Hematopoietic multipotent progenitor cell treated with erythropoietin and hydrocortisone succinate and interleukin-3 and kit ligand, for 6 days (in vitro differentiated cells): ENCODE results near the gene TTC9.
"Not testable (repeated sequence)": the region's sequence is repeated elsewhere in the genome, so short reads cannot be mapped to it uniquely, and the experiment has no call there.

Experiments used
- DNase-seq: peaks from one replicate; pipeline ENCODE4 v3.0.0-alpha.2; 2015

TTC9 gene

DNA sequence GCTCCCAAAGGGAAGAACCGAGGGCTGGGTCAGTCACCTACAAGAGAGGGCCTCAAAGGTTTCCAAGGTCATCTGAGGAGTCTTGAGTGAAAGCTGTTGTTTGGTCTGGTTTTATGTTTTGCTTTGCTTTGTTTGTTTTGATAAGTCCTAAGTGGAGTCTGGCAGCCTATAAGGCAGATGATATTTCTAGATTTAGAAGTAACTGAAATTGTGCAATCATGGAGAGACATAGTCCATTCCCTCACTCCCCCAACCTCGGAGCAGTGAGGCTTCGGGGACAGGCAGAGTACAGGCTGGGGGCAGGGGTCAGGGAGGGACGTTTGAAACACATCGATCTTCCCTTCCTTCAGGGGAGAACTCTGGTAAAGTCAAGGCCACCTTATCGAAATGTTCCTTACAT, 42.3 kb downstream of the TTC9 start:
- no peak for DNase-seq

DNA sequence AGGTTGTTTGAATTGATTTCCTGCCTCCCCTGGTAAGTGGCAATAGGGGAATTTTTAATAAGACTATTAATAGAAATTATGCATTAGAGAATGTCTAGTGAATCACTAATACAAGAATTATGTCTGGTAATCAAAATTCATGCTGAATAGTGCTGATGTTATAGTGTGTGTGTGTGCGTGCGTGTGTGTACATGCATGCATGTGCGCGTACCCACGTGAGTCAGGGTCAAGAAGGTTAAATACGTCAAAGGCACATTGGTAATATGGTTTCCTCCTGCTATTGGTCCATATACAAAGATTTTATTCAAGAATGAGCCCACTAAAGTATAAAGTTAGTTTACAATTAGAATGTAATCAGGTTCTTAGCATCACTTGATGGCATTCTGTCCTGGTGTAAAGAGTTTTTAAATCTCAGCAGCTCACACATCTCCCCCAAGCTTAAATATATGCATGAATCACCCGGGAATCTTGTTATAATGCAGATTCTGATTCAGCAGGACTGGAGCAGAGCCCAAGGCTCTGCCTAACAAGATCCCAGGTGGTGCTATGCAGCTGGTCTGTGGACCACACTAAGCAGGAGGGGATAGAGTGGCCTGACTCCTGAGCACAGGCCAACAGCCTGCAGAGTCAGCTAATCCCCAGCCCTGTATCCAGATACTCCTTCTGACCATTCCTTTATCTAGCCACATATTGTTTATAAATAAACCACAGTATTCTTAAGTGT, 43.9 kb downstream of the TTC9 start:
- DNase-seq: no peak

DNA sequence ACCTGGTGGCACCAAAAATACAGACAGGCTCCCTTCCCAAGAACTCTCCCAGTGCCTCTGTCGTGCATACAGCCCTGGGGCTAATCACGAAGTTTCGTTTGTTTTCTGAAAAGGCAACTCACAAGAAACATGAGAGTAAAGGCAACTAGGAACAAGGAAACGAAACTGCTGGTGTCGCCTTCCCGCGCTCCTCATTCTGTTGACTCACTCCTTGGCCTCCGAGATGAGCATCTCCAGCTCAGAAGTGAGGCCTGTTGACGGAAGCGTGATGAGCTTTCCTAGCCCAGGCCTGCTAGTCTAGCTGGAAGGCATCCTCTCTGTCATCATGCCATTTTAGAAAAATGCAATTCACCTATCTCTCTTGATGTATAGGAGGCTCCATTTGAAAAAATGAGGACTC, 50.5 kb downstream of the TTC9 start:
- DNase-seq: no peak

DNA sequence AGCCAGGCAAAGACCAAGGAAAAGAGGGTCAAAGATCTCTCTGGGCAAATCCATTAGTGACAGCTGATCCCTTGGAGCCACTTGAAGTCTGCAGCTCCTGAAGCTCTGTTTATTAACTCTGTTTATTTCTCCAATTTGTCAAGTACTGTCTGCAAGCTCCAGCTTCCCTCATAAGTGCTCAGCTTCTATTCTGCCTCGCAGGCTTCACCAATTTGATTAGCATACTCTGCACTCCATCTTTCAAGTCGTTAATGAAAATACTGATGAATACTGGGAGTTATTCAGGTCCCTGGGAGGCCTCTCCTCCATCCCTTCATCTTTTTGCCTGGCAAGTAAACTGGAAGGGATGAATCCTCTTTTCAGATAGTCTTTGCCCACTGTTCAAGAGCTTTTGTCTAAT, 54.3 kb downstream of the TTC9 start:
- no peak for DNase-seq

DNA sequence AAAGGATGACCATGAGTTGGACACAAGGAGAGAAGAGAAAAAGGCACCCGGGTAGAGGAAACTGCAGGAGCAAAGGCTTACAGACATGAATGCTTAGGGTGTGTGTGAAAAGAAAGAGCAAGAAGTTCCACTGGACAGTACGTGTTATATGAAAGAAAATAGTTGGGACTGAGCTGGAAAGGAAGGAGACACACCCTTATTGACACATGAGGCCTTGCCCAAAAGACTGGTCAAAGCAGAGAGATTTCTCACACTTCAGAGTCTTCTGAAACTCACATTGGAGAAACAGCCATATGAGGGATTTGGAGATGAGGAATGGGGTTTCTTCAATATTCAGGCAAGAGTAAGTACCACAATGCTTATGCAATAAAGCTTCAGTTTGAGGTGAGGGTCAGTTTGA, 56.0 kb downstream of the TTC9 start:
- peak; percentile 10 for DNase-seq

DNA sequence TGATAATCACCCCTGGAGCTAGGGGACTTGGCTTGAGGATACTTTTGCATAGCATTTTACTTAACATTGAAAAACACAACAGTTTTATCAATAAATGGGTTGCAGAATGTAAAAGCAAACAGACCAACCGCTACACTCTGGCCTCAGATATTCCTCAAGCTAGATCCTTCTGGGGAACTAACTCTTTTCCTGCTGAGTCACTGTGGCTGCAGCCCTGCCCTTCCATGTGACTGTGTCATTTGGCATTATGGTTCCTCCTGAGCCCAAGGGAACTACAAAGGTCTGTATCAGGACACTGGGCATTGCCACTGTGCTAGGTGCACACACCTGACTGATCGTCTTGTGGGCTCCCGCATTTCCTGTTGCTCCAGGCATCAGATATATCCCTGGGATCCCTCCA, 56.6 kb downstream of the TTC9 start:
- peak; percentile 84 for DNase-seq

DNA sequence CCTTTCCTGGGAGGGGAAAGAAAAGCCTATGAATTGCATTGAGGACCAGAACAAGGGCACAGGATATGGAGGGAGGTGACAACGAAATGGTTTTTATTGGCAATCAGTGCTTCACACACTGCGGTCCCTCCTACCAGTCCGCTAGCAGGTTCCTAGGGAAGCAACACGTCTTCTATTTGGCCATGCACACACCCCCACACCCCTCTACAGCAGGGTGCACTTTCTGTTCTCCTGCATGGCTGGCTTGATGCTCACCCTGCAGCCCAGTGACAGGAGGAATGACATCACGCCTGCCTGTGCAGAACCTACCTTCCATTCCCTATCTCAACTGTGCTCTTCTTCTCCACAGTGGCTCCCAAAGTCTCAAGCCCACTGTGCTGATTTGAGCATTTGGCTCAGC, 57.9 kb downstream of the TTC9 start:
- no peak for DNase-seq

DNA sequence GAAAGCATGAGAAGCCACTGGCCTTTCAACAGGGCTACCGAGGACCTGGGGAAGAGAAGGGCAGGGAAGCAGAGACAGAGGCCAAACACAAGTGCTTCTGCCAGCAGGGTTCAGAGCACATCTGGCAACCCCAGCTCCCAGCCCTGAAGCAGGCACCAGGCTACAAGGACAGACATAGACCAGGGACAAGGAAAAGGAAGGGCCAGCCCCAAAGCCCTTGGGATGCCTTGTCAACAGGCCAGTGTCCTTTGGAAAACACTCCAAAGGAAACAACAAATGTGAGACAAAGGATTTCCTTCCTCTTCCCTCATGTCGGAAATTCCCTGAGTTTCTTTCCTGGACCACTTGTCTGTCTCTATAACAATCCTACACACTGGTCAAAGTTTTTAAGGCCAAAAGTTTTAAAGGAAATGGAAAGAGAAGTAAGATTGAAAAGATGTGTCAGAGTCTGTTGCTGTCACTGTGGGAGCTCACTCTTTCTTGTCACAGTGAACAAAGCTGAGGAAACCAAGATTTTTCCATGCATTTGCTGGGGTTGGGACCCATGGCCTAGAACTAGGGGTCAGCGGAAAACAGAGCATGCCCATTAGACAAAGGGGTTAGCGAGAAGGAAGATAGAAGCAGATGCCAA, 59.4 kb downstream of the TTC9 start:
- DNase-seq: no peak

DNA sequence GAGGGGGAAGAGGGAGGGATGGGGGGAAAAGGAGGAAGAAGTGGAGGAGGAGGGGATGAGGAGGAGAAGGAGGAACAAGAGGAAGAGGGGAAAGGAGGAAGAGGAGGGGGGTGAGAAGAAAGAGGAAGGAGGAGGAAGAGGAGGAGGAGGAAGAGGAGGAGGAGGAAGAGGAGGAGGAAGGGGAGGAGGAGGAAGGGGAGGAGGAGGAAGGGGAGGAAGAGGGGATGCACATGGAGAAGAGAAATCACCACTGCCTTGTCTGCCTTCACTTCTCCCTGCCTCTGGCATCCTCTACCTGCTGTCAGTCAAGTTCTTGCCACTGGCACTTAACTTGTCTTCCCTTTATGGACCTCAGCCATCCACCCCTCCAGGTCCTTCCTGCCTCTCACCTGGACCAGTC, 59.9 kb downstream of the TTC9 start:
- DNase-seq: no peak

DNA sequence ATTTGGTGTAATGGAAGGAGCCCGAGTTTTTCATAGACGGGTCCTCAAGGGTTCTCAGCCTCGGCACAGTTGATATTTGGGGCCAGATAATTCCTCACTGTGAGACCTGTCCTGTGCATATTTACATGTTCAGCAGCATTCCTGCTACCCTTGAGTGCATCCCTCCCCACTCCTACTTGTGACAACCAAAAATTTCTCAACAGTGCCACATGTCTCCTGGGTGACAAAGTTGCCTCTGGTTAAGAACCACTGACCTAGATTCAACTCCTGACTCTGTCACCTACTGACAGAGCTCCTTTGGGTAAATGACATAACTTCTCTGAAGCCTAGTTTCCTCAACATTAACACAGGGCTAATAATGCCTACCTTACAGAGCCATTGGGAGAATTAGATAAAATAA, 60.4 kb downstream of the TTC9 start:
- no peak for DNase-seq

DNA sequence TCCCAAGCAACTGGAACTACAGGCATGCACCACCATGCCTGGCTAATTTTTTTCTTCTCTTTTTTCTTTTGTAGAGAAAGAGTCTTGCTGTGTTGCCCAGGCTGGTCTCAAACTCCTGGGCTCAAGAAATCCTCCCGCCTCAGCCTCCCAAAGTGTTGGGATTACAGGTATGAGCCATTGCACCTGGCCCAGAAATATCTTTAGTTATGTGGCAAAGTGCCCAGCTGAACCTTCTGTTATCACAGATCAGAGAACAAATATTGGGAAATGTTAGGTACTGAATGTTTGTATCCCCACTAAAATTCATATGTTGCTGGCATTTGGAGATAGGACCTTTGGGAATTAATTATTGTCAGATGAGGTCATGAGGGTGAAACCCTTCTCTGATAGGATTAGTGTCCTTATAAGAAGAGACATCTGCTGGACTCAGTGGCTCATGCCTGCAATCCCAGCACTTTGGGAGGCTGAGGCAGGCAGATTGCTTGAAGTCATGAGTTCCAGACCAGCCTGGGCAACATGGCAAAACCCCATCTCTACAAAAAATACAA, 62.0 kb downstream of the TTC9 start:
- not testable (repeated sequence) for DNase-seq

DNA sequence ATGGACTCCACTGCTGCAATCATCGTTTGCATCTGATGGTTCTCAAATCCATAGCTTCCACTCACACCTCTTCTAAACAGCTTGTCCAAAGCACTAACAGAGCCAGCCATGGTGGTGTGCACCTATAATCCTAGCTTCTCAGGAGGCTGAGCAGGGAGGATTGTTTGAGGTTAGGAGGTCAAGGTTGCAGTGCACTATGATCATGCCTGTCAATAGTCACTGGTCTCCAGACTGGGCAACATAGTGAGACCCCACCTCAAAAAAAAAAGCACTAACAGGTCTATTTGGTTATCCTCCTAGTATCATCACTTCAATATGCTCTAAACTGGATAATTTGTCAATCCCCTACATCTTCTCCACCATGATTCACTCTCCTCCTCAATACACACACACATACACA, 63.2 kb downstream of the TTC9 start:
- DNase-seq: no peak

DNA sequence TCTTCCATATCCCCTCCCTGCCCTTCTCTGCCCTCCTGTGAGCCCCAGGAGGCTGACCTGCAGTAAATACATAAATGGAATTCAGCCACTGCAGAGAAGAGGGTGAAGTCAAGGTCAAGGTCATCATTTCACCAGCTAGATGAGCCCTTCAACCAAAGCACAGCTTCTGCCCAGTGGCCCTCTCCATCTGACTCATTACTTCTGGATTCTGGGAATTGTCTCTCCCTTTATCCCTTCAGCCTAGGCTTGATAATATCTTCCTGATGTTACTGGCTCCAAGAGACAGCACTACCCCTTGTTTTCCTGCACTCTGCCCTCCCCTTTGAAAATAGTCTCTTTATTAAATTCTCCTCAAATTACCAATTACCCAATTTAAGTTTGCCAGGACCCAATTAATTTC, 64.5 kb downstream of the TTC9 start:
- DNase-seq: no peak

DNA sequence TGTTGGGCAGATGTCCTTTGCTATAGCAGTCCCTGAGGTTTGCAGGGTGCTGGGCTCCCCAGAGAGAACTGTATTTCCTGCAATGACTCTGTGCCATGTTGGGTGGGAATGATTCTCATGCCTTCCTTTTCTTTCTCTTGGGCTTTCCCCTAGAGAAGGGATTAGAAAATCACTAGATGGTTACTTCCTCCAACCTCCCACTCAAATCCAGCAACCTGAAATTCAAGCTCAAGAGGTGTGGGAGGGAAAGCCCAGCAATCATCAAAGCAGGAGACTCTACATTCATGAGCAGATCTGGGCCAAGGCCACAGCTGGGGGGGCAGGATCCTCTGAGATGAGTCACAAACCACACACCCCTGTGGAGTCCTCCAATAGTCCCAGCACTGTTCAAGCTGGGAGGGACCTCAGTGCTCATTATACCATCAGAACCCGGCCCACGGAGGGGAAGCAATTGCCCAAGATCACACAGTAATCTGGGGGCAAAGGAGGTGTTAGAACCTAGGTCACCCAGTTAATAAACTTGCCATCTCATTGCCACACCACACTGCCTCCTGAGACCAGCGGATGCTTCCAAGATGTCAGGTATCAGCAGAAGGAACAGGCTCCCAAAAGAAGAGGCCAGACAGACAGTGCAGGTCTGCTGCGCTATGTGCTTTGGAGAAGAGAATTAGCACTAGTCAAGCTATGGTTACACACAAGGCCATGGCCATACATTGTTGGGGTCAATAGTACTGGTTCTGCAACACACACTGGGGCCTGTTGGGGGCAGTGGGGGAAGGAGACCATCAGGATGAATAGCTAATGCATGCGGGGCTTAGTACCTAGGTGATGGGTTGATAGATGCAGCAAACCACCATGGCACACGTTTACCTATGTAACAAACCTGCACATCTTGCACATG, 65.7 kb downstream of the TTC9 start:
- no peak for DNase-seq

DNA sequence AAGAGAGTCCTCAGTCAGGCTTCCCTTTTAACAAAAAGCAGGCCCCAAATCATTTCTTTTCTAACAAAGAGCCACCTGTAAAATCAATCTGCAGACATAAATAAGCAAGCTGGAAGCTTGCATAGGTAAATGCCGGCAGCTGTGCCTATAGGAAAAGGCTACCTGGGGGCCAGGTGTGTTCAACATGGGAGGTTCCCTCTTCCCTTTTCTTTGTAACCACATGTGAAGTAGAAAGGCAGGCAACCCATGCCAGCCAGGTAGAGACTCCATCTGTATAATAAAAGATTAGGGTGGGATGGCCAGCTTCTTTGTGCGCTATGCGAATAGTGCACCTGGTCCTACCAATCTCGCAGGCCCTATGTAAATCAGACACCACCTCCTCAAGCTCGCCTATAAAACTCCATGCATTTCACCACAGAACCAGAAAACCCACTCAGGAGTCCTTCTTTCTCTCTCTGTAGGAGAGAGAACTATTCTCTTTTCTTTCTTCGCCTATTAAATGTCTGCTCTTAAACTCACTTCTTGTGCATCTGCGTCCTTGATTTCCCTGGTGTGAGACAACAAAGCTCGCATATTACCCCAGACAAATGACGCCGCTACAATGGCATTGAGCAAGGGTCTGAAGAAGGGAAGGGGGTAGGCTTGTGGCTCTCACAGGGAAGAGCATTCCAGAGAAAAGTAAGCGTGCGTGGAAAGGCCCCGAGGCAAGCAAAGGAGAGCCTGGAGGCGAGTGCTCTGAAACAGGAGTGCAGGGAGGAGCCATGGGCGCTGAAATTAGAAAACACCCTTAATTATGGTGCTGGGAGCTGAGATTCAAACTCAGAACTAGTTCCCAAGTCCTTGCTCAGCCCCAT, 67.2 kb downstream of the TTC9 start:
- no peak for DNase-seq

DNA sequence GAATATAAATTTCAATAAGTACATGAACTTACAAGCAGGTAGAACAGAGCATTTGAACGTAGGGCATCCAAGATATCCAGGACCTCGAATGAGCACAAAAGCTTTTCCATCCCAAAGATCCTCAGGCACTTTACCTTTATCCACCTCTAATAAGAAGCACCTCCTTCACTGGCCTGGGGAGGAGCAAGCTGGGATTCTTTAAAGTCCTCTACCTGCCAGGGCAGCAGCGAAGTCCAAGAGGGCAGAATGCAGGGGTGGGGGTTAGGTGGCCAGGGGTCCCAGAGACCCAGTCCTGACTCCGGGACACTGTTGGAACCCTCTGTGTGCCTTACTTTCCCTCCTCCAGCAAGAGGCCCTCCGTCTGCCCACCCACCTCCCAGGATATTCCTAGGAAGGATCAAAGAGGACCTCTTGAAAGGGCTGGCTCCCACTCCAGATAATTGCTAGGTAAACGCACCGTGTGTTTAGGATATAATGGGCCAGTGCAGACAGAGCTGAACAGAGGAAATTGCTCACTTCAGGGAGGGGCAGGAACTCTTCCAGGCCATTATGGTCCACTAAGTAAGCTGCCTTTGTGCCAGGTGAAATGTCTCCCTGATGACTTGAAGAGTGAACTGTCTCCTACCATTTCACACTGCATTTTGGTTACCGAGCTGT, 68.1 kb downstream of the TTC9 start:
- DNase-seq: no peak

DNA sequence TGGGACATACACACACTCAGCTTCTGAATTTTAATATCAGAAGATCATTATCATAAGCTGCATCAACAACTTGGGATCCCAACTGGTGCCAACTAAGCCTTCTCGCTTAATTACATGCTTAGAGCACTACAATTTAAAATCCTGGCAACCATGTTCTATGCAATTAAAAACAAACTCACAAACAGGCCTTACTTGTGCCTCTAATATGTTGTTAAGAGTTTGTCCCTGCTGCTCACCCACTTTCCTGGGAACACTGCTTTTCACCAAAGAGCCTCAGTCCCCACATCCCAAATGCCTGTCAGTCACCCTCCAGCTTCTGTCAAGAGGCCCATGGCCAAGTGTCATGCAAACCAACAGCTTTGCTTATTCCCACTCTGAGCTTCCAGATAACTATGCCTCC, 69.7 kb downstream of the TTC9 start:
- no peak for DNase-seq

DNA sequence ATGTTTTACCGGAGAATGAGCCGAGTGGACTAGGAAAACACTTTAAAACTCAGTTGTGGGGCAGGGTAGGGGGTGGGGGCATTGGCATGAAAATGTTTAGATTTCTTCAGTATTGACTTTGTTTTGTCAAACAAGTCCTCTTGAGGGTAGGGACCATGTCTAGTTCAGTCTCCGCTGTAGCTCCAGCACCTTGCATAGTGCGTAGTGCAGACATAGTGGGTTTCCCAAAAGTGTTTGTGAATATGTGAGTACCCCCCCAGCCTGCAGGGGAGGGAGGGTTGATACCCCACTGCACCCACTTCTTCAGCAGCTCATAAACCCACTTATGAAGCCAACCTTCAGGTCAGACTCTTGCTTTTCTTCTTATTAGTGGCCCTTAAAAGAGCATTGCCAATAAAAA, 71.4 kb downstream of the TTC9 start:
- DNase-seq: no peak

DNA sequence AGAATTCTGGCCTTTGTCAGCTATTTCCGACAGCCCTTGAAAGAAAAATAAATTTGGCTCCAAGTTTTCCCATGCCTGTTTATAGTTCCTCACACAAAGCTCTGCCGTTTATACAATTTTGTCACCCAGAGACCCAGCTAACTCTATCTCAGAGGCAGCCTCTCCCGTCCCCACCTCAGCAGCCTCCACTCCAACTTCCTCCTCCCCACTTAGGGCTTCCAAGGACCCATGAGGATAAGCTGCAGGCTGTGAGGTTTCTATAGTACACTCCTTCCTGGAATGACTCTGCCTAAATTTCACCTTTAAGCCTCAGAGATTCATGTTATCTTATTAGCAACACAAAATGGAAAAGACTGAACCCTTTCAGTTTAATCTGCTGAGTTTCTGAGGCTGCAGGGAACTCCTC, 71.8 kb downstream of the TTC9 start:
- DNase-seq: no peak

DNA sequence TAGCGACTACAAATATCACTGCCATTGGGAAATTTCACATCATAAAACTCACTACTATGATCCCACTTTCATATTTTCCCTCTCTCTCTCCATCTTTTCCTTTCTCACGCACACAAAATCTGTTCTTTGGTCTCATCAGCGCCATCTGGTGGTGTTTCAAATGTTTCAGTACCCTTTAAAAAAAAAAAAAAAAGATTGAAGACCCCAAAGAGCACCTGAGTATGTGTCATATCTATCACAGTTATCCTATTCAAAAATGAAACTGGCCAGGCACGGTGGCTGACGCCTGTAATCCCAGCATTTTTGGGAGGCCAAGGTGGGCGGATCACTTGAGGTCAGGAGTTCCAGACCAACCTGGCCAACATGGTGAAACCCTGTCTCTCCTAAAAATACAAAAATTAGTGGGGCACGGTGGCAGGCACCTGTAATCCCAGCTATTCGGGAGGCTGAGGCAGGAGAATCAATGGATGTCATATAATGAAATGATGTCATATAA, 72.4 kb downstream of the TTC9 start:
- DNase-seq: peak; percentile 77

DNA sequence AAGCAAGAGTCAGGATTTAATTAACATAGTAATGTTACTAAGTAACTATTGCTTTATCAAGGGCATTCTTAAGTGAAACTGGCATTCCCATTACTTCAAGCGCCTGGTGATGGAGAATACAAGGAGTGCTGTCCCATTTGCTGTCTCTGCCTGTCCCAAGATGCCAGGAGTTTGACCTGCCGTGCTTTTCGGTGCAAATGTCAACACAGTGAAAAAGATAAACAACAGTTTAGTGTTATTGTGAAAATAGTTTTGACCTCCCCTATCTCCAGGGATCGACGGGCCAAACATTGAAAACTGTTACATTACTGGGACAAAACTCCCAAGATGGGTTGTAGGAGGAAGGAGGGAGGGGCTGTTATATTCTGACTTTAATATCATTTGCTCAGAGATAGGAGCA, 74.8 kb downstream of the TTC9 start:
- DNase-seq: no peak

DNA sequence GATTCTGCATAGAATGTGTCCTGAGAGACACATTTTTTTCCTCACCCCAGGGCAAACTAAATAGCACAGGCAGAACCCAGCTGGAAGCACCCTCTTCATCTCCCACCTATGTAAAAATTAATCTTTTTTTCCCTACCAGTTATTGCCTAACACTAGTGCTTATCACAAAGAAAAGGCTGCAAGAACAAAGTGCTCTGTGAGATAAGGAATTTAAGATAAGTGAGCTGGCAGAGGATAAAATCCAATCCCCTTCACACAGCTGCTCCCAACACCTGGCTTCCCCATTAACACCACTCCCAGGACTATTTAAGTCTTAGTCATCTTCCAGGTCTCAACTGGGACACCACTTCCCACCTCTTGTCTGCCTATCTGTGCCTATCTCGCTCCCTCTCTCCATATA, 75.2 kb downstream of the TTC9 start:
- DNase-seq: no peak
